GM19099 (cell line): Measurements from ENCODE around the gene COL9A3.

Experiments used
- POLR2A ChIP-seq: IDR thresholded peaks from 3 replicates; pipeline ENCODE4 v1.6.1; 2011; ENCODE audit warnings: low read depth; ENCODE audit not compliant: insufficient read length; ENCODE audit errors: extremely low read depth

Gene COL9A3

DNA sequence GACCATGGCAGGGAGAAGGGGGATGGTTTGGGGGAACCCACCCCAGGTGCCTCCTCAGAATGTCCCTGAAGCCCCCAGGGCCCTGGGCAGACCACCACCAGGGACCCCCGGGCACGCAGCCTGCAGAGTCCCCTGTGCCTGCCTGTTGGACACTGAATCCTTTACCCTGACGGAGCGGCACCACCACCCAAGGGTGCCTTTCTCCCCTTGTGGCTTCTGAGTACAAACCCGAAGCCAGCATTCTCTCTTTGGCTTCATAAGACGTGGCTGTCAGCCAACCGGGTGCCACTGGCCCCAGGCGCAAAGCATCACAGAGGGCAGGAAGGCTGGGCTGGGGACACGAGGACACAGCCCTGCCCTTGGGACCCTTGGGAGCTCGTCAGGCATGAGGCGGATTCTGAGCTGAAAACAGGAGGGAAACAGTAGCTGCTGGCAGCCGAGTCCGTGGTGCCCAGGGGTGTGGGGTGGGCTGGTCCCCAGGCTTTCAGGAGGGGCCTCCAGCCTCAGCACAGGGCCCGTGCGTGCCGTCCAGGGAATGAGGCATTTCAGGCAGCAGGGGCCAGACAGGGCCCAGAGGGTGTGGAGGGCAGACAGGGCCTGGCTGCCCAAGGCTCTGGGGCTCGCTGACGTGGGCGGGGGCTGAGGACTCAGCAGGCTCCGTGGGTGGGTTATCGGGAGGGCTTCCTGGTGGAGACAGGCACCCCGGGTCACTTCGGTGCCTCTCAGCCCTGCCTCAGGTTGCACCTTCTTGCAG, 3.5 kb downstream of the COL9A3 start:
- no peak for TF ChIP-seq POLR2A

DNA sequence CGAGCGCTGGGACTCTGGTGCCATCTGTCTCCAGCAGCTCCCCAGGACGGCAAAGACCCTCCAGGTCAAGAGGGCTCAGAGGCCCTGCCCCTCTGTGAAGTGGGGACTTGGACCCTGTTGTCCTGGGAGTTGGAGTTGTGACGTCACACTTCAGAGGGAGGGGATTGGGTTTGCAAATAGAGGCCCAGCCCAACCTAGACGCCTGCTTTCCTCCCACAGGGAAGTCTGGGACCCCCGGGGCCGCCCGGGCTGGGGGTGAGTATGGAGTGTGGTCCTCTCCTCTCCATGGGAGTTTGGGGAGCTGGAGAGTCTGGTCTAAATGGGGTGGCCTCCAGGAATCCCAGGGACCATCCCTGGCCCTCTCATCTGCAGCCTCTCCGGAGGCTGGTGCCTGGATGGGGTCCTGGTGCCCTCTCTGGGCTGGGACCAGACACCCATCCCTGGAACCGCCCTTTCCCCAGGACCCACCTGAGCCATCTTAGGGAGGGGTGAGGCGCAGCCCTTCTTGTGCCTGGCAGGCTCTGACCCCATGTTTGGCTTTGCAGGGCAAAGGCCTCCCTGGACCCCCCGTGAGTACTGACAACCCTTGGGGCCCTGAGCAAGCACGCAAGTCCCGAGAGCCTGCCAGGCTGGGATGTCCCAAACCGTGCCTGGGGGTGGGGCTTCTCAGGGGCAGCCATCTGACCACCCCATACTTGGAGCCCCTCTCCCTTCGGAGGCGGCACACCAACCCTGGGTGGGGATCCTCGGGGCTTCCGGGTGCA, 4.3 kb downstream of the COL9A3 start:
- TF ChIP-seq POLR2A = no peak

GRCh38 chr20:62821726-62822210, 4.9 kb downstream of the COL9A3 start:
- TF ChIP-seq POLR2A = no peak

- no peak for TF ChIP-seq POLR2A
Observed at GRCh38 chr20:62822239-62822787, 5.5 kb downstream of the COL9A3 start.

GRCh38 chr20:62822788-62823651, 6.2 kb downstream of the COL9A3 start:
- TF ChIP-seq POLR2A = no peak

DNA sequence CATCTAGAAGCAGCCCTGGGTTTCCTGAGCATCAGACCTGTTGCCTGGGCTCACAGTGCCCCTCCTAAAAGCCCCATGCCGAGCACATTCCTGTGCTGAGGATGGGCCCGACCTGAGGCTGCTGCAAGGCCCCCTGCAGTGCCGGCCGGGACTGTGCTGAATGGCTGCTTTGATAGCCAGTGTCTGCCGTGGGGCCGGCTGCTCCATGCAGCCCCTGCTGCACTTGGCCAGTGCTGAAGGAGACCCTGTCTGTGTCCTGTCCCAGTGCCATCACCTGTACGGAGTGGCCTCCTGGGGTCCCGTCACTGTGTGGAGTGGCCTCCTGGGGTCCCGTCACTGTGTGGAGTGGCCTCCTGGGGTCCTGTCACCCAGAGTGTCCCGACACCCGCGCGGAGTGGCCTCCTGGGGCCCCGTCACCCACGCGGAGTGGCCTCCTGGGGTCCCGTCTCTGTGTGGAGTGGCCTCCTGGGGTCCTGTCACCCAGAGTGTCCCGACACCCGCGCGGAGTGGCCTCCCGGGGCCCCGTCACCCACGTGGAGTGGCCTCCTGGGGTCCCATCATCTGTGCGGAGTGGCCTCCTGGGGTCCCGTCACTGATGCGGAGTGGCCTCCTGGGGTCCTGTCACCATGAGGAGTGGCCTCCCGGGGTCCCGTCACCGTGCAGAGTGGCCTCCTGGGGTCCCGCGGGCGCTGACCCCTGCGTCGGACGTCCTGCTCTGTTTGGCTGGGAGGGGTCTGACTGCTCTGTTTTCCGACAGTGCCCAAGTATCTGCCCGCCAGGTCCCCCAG, 7.0 kb downstream of the COL9A3 start:
- TF ChIP-seq POLR2A = no peak

GRCh38 chr20:62824476-62825332, 7.9 kb downstream of the COL9A3 start:
- TF ChIP-seq POLR2A = no peak

- TF ChIP-seq POLR2A = no peak
Observed at GRCh38 chr20:62825333-62825985, 8.6 kb downstream of the COL9A3 start.

DNA sequence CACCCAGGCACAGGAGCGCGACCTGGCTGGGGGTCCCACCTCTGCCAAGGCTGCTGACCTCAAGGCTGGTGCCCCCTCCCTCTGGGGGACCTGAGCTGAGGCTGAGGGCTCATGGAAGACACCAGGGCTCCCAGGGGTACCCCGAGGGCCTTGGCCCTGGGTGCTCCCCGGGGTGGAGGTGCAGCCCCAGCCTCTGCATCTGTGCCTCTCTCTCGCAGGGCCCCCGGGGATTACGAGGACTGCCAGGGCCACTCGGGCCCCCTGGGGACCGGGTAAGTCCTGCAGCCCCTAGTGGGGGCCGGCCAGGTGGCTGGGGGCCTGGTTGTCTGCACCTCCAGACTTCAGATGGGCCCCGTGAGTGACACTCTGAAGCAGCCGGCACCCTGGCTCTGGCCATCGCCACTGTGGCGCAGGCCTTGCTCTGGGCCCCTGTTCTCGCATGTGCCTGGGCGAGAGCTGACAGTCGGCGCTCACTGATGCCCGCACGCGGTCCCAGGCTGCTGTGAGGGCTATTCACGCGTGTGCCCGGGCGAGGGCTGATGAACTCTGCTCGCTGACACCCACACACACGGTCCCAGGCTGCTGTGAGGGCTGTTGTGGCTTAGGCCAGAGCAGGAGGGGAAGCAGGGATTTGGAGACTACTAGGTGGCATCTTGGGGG, 9.3 kb downstream of the COL9A3 start:
- no peak for TF ChIP-seq POLR2A

- TF ChIP-seq POLR2A = no peak
Observed at GRCh38 chr20:62826646-62827310, 9.9 kb downstream of the COL9A3 start.

GRCh38 chr20:62827311-62828038, 10.6 kb downstream of the COL9A3 start:
- no peak for TF ChIP-seq POLR2A
